GM19455 (cell line): ENCODE results near the gene LRPPRC.
"Not testable (repeated sequence)": the region's sequence is repeated elsewhere in the genome, so short reads cannot be mapped to it uniquely, and the experiment has no call there.

Experiments used
- ATAC-seq: cut with Tn5 transposase; IDR thresholded peaks from one replicate; pipeline ENCODE4 v1.9.1; 2021; ENCODE audit not compliant: unreplicated experiment

LRPPRC gene

GRCh38 chr2:43995733-43996533, at the start of gene LRPPRC:
Gene LRPPRC (minus strand): TSS chr2:43995989. CDS start chr2:43995947, 42 bp downstream.
- ATAC-seq: peak; percentile 90

DNA sequence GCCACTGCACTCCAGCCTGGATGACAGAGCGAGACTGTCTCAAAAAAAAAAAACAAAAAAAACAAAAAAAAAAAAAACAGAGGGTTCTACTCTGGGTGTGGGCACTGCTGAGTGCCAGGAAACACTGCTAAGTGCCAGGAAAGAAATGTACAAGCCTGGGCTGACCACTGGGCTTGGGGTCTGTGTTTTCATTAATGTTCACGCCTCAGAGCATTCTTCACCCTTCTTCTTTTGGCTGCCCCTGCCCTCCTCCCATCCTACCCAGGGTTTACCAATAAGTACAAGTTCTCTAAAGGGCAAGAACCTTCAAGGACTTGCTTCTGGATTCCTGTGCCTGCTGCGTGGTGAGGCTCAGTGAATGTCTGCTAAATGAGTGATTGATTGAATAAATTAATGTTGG, 49.3 kb upstream of the LRPPRC start:
- ATAC-seq: no peak

DNA sequence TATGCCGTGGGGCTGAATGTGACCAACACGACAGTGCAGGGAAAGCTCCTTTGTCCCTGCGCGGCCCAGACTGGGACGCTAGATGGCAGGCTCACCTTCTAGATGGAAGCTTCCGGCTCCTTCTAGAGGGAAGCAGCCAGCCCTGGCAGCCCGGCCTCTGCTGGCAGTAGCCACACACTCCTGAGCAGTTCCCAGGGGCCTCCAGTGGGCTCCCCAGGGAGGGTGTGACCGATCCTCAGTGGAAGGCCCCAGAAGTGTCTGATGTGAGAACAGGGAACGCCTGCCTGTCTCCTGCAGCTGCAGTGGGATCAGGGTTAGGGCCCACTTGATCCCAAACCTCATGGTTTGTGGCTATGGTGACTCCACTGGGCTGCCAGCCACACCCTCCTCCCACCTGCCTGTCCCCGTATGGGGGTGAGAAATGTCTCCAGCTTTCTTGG, 48.5 kb upstream of the LRPPRC start:
- ATAC-seq: peak; percentile 95

DNA sequence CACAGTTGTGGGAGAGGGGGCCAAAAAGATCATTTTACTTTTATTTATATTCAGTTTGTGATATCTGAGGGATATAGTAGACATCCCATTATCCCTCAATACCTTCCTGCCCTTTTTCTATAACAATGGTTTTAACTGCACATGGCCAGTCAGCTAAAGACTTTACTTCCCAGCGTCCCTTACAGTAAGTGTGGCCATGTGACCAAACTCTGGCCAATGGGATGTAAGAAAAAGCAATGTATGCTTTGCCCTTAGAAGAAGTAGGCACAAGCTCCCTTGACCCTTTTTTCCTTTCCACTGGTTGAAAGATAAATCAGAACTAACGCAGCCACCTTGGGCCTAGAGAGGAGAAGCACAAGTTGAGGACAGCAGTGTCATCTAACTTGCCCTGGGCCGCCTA, 44.6 kb upstream of the LRPPRC start:
- ATAC-seq: no peak

GRCh38 chr2:44038277-44038676, 42.5 kb upstream of the LRPPRC start:
- ATAC-seq: no peak

- no peak for ATAC-seq
These were observed 41.4 kb upstream of the LRPPRC start for GRCh38 chr2:44037221-44037620.

GRCh38 chr2:44033947-44034346, 38.2 kb upstream of the LRPPRC start:
- ATAC-seq: no peak

DNA sequence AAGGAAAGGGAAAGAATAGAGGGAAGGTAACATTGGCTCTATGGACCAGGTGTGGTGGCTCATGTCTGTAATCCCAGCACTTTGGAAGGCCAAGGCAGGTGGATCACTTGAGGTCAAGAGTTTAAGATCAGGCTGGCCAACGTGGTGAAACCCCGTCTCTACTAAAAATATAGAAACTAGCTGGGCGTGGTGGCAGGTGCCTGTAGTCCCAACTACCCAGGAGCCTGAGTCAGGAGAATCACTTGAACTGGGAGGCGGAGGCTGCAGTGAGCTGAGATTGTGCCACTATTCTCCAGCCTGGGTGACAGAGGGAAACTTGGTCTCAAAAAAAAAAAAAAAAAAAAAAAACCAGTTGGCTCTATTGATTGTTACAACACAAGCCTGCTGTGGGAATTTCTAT, 31.3 kb upstream of the LRPPRC start:
- not testable (repeated sequence) for ATAC-seq

GRCh38 chr2:44016282-44016681, 20.5 kb upstream of the LRPPRC start:
- no peak for ATAC-seq

- no peak for ATAC-seq
These were observed 19.4 kb upstream of the LRPPRC start for GRCh38 chr2:44015239-44015638.

DNA sequence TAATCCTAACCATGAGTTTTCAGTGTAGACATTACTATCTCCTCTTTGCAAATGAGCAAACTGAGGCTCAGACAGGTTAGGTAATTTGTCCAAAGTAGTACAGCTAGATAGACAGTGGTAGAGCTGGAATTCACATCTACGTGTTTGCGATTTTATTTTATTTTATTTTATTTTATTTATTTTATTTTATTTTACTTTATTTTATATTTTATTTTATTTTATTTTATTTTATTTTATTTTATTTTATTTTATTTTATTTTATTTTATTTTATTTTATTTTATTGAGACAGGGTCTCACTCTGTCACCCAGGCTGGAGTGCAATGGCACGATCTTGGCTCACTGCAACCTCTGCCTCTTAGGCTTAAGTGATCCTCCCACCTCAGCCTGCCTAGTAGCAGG, 17.4 kb upstream of the LRPPRC start:
- ATAC-seq: not testable (repeated sequence)

- ATAC-seq: no peak
These were observed 14.5 kb upstream of the LRPPRC start for GRCh38 chr2:44010266-44010665.

- ATAC-seq: no peak
These were observed 13.4 kb upstream of the LRPPRC start for GRCh38 chr2:44009136-44009735.

DNA sequence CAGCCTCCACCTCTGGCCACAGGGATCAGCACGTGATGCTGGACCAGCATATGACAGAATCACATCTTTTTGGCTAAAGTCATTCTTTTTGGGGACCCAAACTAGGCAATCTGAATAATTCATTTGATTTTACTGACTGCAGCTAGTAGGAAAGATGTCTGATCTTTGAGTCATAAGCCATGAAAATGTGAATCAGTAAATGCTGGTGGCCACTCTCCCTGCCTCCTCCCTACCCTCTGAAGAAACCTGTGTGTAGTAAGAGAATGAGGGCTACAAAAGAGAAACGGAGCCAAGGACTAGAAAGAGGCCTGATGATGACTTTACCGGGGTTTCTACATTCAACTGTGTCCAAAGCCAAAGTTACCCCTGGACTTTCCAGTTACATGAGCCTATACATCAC, 10.1 kb upstream of the LRPPRC start:
- ATAC-seq: no peak

DNA sequence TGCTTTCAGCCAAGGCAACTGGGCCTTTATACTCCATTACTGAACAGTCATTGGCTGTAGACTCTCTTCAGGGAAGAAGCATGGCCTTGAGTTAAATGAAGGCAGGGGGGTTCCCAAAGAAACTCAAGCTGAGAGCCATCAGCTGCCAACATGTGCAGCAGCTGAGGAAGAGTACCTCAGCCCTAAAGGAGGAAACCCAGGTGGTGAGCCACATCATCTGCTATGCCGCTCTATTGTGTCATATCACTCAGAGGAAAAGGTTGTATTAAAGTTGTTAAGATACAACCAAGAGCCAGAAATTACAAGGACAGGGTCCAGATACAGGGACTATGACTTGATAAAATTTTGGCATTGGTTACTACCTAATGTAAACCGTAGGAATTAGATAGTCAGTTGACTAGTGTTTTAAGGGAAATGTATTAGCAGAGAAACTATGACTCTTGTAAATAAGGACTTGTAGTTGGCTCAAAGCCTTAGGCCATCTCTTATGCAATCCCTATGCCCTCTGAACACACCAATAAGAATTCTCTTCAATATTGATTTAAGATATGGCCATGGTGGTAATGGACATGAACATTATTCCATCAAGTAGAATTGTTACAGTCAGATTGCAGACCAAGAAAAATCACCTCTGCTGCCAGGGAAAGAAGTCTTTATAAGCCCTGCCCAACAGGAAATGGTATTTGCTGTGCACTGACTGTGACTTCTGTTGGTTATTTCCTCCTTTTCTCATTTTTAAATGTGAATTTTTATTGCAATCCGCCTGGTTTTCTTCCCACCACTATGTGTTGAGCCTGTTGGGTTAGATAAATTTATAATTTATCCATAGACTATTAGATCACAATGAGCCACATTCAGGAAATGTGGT, 9.2 kb upstream of the LRPPRC start:
- no peak for ATAC-seq

- no peak for ATAC-seq
These were observed 5.9 kb upstream of the LRPPRC start for GRCh38 chr2:44001716-44002115.

DNA sequence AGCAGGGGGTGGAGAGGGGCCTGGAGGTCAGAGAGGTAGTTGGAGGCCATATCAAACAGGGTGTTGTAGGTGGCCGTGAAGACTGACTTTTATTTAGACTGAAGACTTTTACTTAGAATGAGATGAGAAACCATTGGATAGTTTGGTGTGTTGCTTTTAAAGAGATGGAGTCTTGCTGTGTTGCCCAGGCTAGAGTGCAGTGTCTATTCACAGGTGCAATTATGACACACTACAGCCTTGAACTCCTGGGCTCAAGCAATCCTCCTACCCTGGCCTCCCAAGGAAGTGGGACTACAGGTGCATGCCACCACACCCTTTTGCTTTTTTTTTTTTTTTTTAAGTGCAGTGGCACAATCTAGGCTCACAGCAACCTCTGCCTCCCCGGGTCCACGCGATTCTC, 2.5 kb upstream of the LRPPRC start:
- ATAC-seq: no peak

- no peak for ATAC-seq
These were observed 2.4 kb downstream of the LRPPRC start for GRCh38 chr2:43993437-43993836.

DNA sequence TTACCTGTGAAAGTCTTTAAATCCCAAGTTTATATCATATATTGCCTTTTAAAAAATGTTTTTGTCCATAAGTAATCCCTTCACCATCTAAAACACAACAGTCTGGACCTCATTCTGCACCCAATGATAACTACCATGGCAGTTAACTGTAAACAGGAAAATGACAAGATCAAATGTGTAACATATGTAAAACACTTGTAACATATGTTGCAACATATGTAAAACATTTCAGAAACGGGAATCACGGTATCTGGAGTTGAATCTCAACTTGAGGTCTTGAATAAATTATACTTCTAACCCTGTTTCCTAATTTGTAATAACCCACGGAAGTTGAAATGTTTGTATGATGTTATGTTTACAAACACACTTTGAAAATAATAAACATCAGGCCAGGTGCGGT, 6.2 kb downstream of the LRPPRC start:
- no peak for ATAC-seq

- no peak for ATAC-seq
These were observed 9.2 kb downstream of the LRPPRC start for GRCh38 chr2:43986600-43986999.

GRCh38 chr2:43985359-43985758, 10.4 kb downstream of the LRPPRC start:
- ATAC-seq: no peak

DNA sequence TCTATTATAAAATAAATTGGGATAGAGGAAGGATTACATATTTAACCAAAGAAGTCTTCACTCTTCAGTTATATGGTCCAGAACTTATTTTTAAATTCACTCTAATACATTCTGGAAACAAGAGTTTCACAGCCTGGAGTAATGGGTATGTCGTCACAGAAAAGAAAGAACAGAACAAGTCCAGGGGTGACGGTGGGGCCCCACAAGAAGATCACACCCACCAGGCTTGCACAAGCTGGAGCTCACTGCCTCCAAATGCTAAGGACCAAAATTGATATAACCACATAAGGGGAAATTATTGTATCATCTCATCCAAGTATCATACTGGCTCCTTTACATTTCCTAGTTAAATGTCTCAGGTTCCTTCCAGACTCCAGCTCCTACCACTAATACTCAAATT, 11.3 kb downstream of the LRPPRC start:
- no peak for ATAC-seq
